Body of pancreas (tissue), 4 donors: Measurements from ENCODE around the gene ESRRA. TPM values are rescaled to one million over a fixed set of nuclear protein-coding genes. Genes with fewer than 3 reads are reported as not detected.

Experiments
- ATAC-seq: fragments of 150-250 bp; one replicate; pipeline ENCODE4 v1.9.1; 2016
- DNase-seq, 4 donors: peaks; one replicate each; pipeline ENCODE4 v3.0.0-alpha.2; 2019
- H3K27ac ChIP-seq, 4 donors: fragments of 200-600 bp; sonication (generic); 1 replicate in 3 of 4; 2 replicates in 1 of 4; pipeline versions ENCODE4 v1.5.1 to v1.6.1; 2016 to 2019; ENCODE audit warnings: mild to moderate bottlenecking in 1 of 4, mixed read lengths in 1 of 4, moderate library complexity in 1 of 4
- H3K27me3 ChIP-seq, 2 donors: fragments of 200-600 bp; sonication (generic); one replicate each; pipeline ENCODE4 v1.6.0; 2016; ENCODE audit warnings: mild to moderate bottlenecking in 1 of 2
- H3K36me3 ChIP-seq, 2 donors: fragments of 200-600 bp; sonication (generic); replicated peaks in 1 of 2; 2 replicates each; pipeline ENCODE4 v1.5.1; 2016; ENCODE audit warnings: low read depth in 2 of 2; ENCODE audit not compliant: insufficient read depth in 1 of 2
- H3K4me1 ChIP-seq: fragments of 200-600 bp; sonication (generic); one replicate; pipeline ENCODE4 v1.6.0; 2016
- H3K4me3 ChIP-seq, 2 donors: fragments of 200-600 bp; sonication (generic); 1 replicate in 1 of 2; 2 replicates in 1 of 2; pipeline ENCODE4 v1.5.1; 2016 to 2019
- H3K9me3 ChIP-seq, 3 donors: fragments of 200-600 bp; sonication (generic); 1 replicate in 2 of 3; 2 replicates in 1 of 3; pipeline ENCODE4 v1.5.1; 2016
- CTCF ChIP-seq, 7 experiments: fragments of 450-650 bp in 4 of 7; fragments of 200-600 bp in 3 of 7; sonication (generic) in 3 of 7; IDR thresholded peaks; one replicate each; pipeline ENCODE4 v1.5.1; 2016 to 2019; ENCODE audit warnings: antibody characterized with exemption in 7 of 7
- POLR2A ChIP-seq, 3 donors: fragments of 450-650 bp; IDR thresholded peaks; one replicate each; pipeline ENCODE4 v1.6.1; 2016; ENCODE audit warnings: antibody characterized with exemption in 3 of 3, mild to moderate bottlenecking in 2 of 3
- WGBS, 2 donors: methylation state at CpG; one replicate each; pipeline ENCODE4 v1.1.5; 2017; 5-methylcytosine and 5-hydroxymethylcytosine counted together
- intact Hi-C: fragments of 100-400 bp; cut with DNase I; formaldehyde crosslinking; loops from one replicate; pipeline ENCODE4 v1.15.1; 2023
- total RNA-seq, 2 donors: library from RNA; depleted of rRNA; stranded (reverse); fragments of >200 nt; gene quantifications; one replicate each; pipeline ENCODE4 v1.1.0, GENCODE V29; 2016

ESRRA gene
- total RNA-seq, 2 donors from 2014 or later, result 51.7 to 63.8 TPM

- Histone ChIP-seq H3K27ac (peak overlapping the region; percentile 45 to 83 (median 78)), H3K36me3 (peaks cover 0 to 6% of the 10 kb centered on the region in 2 donors), H3K4me1 (peaks cover 50% of the 10 kb centered on the region), H3K27me3 (no peaks in the 10 kb centered on the region), H3K4me3 (no peak overlapping the region), H3K9me3 (no peaks in the 10 kb centered on the region)
- intact Hi-C loops, result no loop called here
- ATAC-seq (peak; percentile 19), DNase-seq (no peak)
- TF ChIP-seq CTCF (IDR thresholded peaks at IDR 0.05) (no peak), POLR2A (IDR thresholded peaks at IDR 0.05) (no peak)
- WGBS, 2 donors, result 20% methylated on average over 7 of the region's 7 CpGs; no CpG with 5 or more reads in 1 of the 2 donors
Observed at GRCh38 chr11:64358536-64358906, 53.2 kb downstream of the ESRRA start.

- TF ChIP-seq CTCF (IDR thresholded peaks at IDR 0.05) (peak in 1 of 7 experiments; percentile 30), POLR2A (IDR thresholded peaks at IDR 0.05) (peak; percentile 32 to 50 (median 44))
- intact Hi-C loops, result no loop called here
- Histone ChIP-seq H3K27me3 (no peaks in the 10 kb centered on the region), H3K27ac (peak within 1 kb of the TSS; percentile 45 to 83 (median 78)), H3K36me3 (peaks cover 0 to 6% of the 10 kb centered on the region in 2 donors), H3K4me3 (peak within 1 kb of the TSS; percentile 55 to 70), H3K9me3 (no peaks in the 10 kb centered on the region), H3K4me1 (peaks cover 50% of the 10 kb centered on the region)
- ATAC-seq, result peak; percentile 79
- peak; percentile 62 to 77 (median 65) for DNase-seq
- WGBS, 2 donors, result 1 to 4% methylated on average over 12 to 55 of the region's 70 CpGs
Observed at GRCh38 chr11:64358907-64359711, 53.8 kb downstream of the ESRRA start, which contains the start of gene RPS6KA4. RPS6KA4 (plus strand) TSS chr11:64359162; CDS start chr11:64359236, 74 bp downstream.

GRCh38 chr11:64359712-64360445, 54.6 kb downstream of the ESRRA start:
- WGBS, 2 donors, result 59 to 78% methylated on average over 24 to 38 of the region's 38 CpGs
- intact Hi-C loops, result no loop called here
- TF ChIP-seq CTCF (IDR thresholded peaks at IDR 0.05) (no peak), POLR2A (IDR thresholded peaks at IDR 0.05) (no peak)
- H3K4me3 ChIP-seq, result peak overlapping the region; percentile 55 to 70
- peaks cover 0 to 6% of the 10 kb centered on the region in 2 donors for H3K36me3 ChIP-seq
- no peaks in the 10 kb centered on the region for H3K9me3 ChIP-seq
- ATAC-seq, result no peak
- peak in 1 of 4 donors; percentile 23 for DNase-seq
- peaks cover 49% of the 10 kb centered on the region for H3K4me1 ChIP-seq
- no peaks in the 10 kb centered on the region for H3K27me3 ChIP-seq
- peak overlapping the region in 2 of 4 donors; percentile 74 to 82 for H3K27ac ChIP-seq

GRCh38 chr11:64360448-64360921, 55.2 kb downstream of the ESRRA start:
- no peak for TF ChIP-seq POLR2A (IDR thresholded peaks at IDR 0.05)
- TF ChIP-seq CTCF (IDR thresholded peaks at IDR 0.05), result no peak
- H3K27ac ChIP-seq, result no peak overlapping the region
- no peaks in the 10 kb centered on the region for H3K9me3 ChIP-seq
- no peak for DNase-seq
- no peak for ATAC-seq
- intact Hi-C loops, result no loop called here
- H3K27me3 ChIP-seq, result no peaks in the 10 kb centered on the region
- 71 to 76% methylated on average over 3 to 13 of the region's 13 CpGs for WGBS, 2 donors
- peaks cover 43% of the 10 kb centered on the region for H3K4me1 ChIP-seq
- no peak overlapping the region for H3K4me3 ChIP-seq
- H3K36me3 ChIP-seq, result peaks cover 0 to 9% of the 10 kb centered on the region in 2 donors
